ENCODE measurements around the gene EPHB2.

DNA sequence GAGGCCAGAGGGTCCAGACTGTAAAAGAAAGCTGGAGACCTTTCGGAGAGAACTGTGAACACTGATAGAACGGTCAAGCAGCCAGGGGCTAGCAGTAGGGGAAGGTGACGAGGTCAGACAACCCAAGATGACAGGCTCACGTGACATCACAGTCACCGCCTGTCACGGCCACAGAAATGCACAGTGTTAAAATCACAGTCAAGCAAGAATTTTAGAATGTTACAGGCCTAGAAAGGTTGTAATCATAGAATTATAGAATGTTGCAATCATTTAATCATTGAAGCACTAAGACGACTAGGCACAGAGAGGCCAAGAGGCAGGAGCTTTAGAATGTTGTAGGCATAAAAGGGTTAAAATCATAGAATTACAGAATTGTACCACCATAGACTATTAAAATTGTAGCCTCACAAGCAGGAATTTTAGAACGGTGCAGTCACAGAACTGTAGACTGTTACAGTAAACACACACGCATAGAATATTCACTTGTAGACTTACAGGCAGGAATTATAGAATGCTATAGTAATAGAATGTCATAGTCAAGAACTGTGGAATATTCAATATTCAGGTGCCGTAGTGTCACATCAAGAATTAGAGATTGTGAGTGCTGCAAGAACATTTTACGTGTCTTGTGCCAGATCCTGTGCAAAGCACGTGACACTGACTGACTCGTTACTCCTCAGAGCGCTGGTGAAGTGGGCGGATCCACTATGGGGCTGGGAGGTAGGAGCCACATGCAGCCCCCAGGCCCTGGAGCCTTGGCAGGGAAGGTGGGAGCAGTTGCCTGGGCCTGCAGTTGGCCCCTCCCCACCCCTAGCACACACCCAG is 118.1 kb downstream of the EPHB2 start:
- TF ChIP-seq, protein P1, sequence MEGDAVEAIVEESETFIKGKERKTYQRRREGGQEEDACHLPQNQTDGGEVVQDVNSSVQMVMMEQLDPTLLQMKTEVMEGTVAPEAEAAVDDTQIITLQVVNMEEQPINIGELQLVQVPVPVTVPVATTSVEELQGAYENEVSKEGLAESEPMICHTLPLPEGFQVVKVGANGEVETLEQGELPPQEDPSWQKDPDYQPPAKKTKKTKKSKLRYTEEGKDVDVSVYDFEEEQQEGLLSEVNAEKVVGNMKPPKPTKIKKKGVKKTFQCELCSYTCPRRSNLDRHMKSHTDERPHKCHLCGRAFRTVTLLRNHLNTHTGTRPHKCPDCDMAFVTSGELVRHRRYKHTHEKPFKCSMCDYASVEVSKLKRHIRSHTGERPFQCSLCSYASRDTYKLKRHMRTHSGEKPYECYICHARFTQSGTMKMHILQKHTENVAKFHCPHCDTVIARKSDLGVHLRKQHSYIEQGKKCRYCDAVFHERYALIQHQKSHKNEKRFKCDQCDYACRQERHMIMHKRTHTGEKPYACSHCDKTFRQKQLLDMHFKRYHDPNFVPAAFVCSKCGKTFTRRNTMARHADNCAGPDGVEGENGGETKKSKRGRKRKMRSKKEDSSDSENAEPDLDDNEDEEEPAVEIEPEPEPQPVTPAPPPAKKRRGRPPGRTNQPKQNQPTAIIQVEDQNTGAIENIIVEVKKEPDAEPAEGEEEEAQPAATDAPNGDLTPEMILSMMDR (IDR thresholded peaks at IDR 0.05) = no peak
- TF ChIP-seq POLR2A (IDR thresholded peaks at IDR 0.05) = no peak
